Measurements from ENCODE around the gene DMAC2L.

Gene DMAC2L

DNA sequence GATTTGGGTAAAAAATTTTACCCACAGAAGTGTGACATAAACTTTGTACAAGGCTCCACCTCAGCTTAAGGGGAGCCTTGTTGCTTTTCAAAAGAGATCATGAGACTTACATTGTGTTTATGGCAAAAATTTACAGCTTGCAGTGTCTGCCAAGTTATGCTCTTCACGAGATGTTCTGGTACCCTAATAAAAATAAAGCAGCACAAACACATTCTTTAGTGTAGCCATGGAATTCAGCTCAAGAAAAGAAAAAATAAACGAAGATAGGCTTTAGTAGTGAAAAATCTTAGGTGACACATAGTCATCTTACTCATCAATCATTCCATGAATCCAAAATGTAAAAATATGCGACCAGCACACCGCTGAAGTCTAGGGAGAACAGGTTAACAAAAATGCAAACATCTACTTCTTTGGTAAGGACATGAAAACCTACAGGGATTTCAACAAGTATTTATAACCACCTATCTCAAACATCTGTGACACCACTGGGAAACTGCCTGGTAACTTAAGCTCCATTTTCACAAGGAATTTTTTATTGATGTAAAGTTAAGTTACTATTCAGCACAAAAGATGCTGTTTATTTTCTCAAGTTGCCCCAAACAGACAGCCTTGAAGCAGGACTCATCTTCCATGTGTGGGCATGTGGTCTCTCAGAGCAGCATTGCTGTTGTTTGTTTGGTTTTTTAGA, 32.9 kb downstream of the DMAC2L start:
- TF ChIP-seq, protein P1, sequence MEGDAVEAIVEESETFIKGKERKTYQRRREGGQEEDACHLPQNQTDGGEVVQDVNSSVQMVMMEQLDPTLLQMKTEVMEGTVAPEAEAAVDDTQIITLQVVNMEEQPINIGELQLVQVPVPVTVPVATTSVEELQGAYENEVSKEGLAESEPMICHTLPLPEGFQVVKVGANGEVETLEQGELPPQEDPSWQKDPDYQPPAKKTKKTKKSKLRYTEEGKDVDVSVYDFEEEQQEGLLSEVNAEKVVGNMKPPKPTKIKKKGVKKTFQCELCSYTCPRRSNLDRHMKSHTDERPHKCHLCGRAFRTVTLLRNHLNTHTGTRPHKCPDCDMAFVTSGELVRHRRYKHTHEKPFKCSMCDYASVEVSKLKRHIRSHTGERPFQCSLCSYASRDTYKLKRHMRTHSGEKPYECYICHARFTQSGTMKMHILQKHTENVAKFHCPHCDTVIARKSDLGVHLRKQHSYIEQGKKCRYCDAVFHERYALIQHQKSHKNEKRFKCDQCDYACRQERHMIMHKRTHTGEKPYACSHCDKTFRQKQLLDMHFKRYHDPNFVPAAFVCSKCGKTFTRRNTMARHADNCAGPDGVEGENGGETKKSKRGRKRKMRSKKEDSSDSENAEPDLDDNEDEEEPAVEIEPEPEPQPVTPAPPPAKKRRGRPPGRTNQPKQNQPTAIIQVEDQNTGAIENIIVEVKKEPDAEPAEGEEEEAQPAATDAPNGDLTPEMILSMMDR (IDR thresholded peaks at IDR 0.05; ENCODE audit: extremely low read depth, missing control alignments): no peak
- DNase-seq (ENCODE audit: low spot score): no peak

- no peak for DNase-seq (ENCODE audit: low spot score)
- TF ChIP-seq, protein P1 (IDR thresholded peaks at IDR 0.05; ENCODE audit: extremely low read depth, missing control alignments): no peak
These were observed 33.8 kb downstream of the DMAC2L start for GRCh38 chr14:50345846-50346422.

DNA sequence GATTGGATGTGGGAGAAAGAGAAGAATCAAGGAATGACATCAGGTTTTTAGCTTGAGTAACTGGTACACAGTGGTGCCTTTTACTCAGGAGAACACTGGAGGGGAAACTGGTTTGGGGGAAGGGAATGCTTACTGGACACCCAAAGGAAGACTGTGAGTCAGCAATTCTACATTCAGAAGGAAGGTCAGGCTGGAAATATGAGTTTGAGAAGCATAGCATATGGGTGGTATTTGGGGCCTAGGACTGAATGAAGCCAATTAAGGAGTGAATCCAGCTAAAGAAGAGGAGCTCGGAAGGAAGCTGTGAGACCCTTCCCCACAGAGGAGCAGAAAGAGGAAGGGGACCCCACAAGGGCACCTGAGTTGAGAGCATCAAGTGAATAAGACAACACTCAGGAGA, 35.4 kb downstream of the DMAC2L start:
- TF ChIP-seq, protein P1 (IDR thresholded peaks at IDR 0.05; ENCODE audit: extremely low read depth, missing control alignments): no peak
- DNase-seq (ENCODE audit: low spot score): no peak

GRCh38 chr14:50348933-50349332, 36.8 kb downstream of the DMAC2L start:
- DNase-seq (ENCODE audit: low spot score): no peak
- TF ChIP-seq, protein P1 (IDR thresholded peaks at IDR 0.05; ENCODE audit: extremely low read depth, missing control alignments): no peak

DNA sequence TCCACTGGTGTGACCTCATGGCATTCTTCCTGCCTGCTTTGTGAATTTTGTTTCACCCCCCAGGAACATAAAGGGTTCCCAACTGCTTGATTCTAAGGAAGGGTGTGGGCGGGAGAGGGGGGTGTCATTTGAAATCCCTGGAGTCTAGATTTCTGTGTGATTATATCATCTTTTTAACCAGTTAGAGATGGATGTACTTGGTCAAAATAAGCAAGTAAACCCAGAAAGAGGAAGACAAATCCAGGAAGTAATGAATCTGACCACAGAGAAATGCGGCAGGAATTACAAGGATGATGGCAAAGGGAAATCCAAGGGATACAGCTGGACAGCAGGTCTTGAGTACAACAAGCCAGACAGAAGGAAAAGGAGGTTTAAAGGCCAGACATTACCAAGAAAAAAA, 38.9 kb downstream of the DMAC2L start:
- DNase-seq (ENCODE audit: low spot score): no peak
- TF ChIP-seq, protein P1 (IDR thresholded peaks at IDR 0.05; ENCODE audit: extremely low read depth, missing control alignments): no peak

DNA sequence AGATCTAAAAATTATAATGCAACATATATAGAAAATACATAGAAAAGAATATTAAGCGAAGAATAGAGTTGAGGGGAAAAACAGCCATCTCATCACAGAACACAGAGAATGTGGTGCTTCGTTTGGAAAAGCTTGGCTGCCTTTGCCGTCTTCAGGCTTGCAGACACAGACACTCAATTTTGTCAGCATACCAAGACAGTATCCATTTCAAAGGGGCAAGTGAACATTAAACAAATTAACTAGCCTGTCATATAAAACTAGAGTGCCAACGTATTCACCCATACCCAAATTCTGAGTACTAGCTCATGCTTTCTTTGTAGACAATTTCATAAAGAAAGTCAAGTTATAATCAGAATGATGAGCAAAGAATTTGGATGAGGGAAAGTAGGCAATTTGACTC, 40.5 kb downstream of the DMAC2L start:
- TF ChIP-seq, protein P1 (IDR thresholded peaks at IDR 0.05; ENCODE audit: extremely low read depth, missing control alignments): no peak
- DNase-seq (ENCODE audit: low spot score): no peak

- TF ChIP-seq, protein P1 (IDR thresholded peaks at IDR 0.05; ENCODE audit: extremely low read depth, missing control alignments): no peak
- no peak for DNase-seq (ENCODE audit: low spot score)
These were observed 41.0 kb downstream of the DMAC2L start for GRCh38 chr14:50353126-50353525.
